Activated naive CD8-positive, alpha-beta T cell treated with anti-CD3 and anti-CD28 coated beads, Interleukin-2, amount 10 ng/mL, durations not matched to agents 7 days and 5 days (primary cell): ENCODE results near the gene BZW1. TPM values are rescaled to one million over a fixed set of nuclear protein-coding genes. Genes with fewer than 3 reads are reported as not detected.
A peak's percentile ranks its signal among the peaks of the same experiment; 100 is the strongest.

Experiments
- ATAC-seq: fragments of 150-1000 bp; cut with Tn5 transposase; one replicate; pipeline ENCODE4 v1.10.0; 2021; ENCODE audit warnings: low read depth, moderate library complexity
- POLR2A ChIA-PET: fragments of 350-600 bp; sonication (Branson Sonifier 250); formaldehyde crosslinking; loops from one replicate; lab custom pipeline; 2021; ENCODE audit warnings: antibody characterized with exemption; lab: Charles Lee
- DNase-seq: peaks from one replicate; pipeline ENCODE4 v3.0.0; 2021
- H3K27ac Mint-ChIP-seq: one replicate; pipeline ENCODE4 v1.8.0; 2022; ENCODE audit warnings: mild to moderate bottlenecking, mixed read lengths
- H3K27me3 Mint-ChIP-seq: one replicate; pipeline ENCODE4 v1.8.0; 2022; ENCODE audit warnings: mild to moderate bottlenecking, moderate library complexity, mixed read lengths
- H3K36me3 Mint-ChIP-seq: one replicate; pipeline ENCODE4 v1.8.0; 2021; ENCODE audit warnings: mild to moderate bottlenecking, mixed read lengths
- H3K4me1 Mint-ChIP-seq: one replicate; pipeline ENCODE4 v1.8.0; 2021; ENCODE audit warnings: mixed read lengths
- H3K4me3 Mint-ChIP-seq: one replicate; pipeline ENCODE4 v1.8.0; 2022; ENCODE audit warnings: mild to moderate bottlenecking, moderate library complexity, mixed read lengths
- H3K9me3 Mint-ChIP-seq: one replicate; pipeline ENCODE4 v1.8.0; 2021; ENCODE audit warnings: mixed read lengths
- total RNA-seq, 2 experiments: library from RNA; stranded (reverse); gene quantifications; one replicate each; pipeline ENCODE4 v1.2.3, GENCODE V29; 2021

The BZW1 gene
- 100 to 1,000 TPM; 197 to 199 TPM for total RNA-seq

DNA sequence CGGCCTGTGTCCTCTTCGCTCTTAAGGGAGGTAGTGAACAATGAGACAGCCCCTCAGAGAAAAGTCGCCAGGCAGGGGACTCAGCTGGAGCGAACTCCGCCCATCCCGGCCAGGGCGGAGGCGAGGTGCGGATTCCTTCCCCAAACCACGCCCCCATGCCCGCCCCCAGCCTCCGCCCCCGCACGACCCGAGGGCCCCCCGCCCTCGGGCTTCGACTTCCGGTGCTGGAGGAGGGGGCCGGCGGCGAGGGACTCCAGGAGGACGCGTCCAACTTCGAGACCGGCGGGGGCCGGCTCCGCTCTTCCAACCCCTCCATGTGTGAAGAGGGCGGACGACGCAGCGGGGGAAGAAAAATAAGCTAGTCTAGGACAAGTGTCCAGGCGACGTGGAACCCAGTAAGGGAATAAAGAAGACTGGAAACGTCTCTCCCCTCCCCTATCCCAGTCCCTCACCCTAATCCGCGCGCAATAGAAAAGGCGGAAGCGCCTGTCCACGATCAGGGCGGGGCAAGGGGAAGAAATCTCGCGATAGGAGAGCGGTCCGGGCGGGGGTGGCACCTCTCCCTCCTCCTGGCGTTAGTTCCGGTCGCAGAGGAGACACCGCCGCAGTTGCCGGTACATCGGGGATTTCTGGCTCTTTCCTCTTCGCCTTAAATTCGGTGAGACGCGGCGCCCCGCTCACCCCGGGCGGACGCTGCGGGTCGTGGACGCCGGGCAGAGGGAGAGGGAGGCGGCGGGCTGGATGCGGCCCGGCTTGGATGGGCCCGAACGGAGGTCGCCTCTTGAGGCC, at the start of gene BZW1:
BZW1 (plus strand) TSS at position 578 of the 789 bp plus-strand sequence. CDS start 1,308 bp downstream, outside the sequence.
- H3K4me3 Mint-ChIP-seq: peak within 1 kb of the TSS; percentile 95
- POLR2A ChIA-PET: interaction anchor here (1.0 to 2.0 kb wide), 5 partner anchors 8 to 100 kb away, joined by 3 to 23 read pairs (median 12); partner anchors contain the start of genes CLK1, NIF3L1 and PPIL3
- no peaks in the 10 kb centered on the region for H3K9me3 Mint-ChIP-seq
- ATAC-seq (peak; percentile 81), DNase-seq (peak; percentile 95)
- peaks cover 17% of the 10 kb centered on the region for H3K36me3 Mint-ChIP-seq
- H3K27ac Mint-ChIP-seq: peak within 1 kb of the TSS; percentile 96
- peaks cover 36% of the 10 kb centered on the region for H3K4me1 Mint-ChIP-seq
- no peaks in the 10 kb centered on the region for H3K27me3 Mint-ChIP-seq

- no peak overlapping the region for H3K4me3 Mint-ChIP-seq
- DNase-seq (no peak), ATAC-seq (no peak)
- H3K36me3 Mint-ChIP-seq: no peaks in the 10 kb centered on the region
- no peak overlapping the region for H3K27ac Mint-ChIP-seq
- no peaks in the 10 kb centered on the region for H3K9me3 Mint-ChIP-seq
- peaks cover 18% of the 10 kb centered on the region for H3K4me1 Mint-ChIP-seq
- peaks cover 8% of the 10 kb centered on the region for H3K27me3 Mint-ChIP-seq
- POLR2A ChIA-PET: no interaction called here
These were observed 49.6 kb upstream of the BZW1 start for GRCh38 chr2:200762127-200762526.

- no peaks in the 10 kb centered on the region for H3K9me3 Mint-ChIP-seq
- POLR2A ChIA-PET: no interaction called here
- ATAC-seq: no peak
These were observed 48.3 kb upstream of the BZW1 start for GRCh38 chr2:200763422-200763821.

DNA sequence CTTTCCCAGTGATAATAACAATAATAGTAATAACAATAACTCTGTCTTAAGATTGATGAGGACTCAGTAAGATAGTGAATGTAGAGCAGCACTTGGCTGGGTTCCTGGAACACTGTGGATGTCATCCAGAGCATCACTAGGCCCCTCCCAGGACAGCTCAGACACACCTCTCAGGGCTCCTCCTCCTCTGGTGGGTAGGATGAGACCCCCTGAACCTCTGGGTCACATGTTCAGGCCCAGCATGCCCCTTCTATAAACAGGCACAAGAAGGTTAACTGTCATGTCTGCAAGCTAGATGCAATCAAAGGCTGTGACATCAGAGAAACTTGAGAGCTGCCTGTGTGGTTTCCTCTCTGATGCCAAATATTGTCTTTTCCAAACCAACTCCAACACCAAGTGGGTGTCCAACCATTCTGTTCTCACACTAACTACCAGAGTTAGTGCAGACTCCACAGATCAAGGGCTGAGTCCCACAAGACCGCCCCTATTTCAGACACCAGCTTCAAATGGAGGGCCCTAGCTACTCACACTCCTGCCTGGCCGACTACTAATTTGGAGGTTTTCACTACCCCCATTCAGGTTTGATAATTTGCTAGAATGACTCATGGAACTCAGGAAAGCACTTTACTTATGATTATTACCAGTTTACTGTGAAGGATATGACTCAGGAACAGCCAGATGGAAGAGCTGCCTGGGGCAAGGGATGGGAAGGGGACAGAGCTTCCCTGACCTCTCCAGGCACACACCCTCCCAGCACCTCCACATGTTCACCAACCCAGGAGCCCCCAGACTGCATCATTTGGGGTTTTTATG, 46.4 kb upstream of the BZW1 start:
- peak; percentile 62 for ATAC-seq
- H3K36me3 Mint-ChIP-seq: no peaks in the 10 kb centered on the region
- no peaks in the 10 kb centered on the region for H3K9me3 Mint-ChIP-seq
- H3K4me3 Mint-ChIP-seq: peak overlapping the region; percentile 9
- H3K27ac Mint-ChIP-seq: peak overlapping the region; percentile 7
- H3K4me1 Mint-ChIP-seq: peaks cover 18% of the 10 kb centered on the region
- POLR2A ChIA-PET: interaction anchor here (1.0 kb wide), 1 partner anchor 52 kb away, joined by 3 read pairs; no protein-coding TSS in a partner anchor
- peaks cover 3% of the 10 kb centered on the region for H3K27me3 Mint-ChIP-seq
- no peak for DNase-seq

More at GRCh38 chr2:200763422-200763821, 48.3 kb upstream of the BZW1 start:
- no peaks in the 10 kb centered on the region for H3K36me3 Mint-ChIP-seq
- DNase-seq: no peak
- H3K27ac Mint-ChIP-seq: no peak overlapping the region
- no peak overlapping the region for H3K4me3 Mint-ChIP-seq
- peaks cover 18% of the 10 kb centered on the region for H3K4me1 Mint-ChIP-seq
- peaks cover 4% of the 10 kb centered on the region for H3K27me3 Mint-ChIP-seq

DNA sequence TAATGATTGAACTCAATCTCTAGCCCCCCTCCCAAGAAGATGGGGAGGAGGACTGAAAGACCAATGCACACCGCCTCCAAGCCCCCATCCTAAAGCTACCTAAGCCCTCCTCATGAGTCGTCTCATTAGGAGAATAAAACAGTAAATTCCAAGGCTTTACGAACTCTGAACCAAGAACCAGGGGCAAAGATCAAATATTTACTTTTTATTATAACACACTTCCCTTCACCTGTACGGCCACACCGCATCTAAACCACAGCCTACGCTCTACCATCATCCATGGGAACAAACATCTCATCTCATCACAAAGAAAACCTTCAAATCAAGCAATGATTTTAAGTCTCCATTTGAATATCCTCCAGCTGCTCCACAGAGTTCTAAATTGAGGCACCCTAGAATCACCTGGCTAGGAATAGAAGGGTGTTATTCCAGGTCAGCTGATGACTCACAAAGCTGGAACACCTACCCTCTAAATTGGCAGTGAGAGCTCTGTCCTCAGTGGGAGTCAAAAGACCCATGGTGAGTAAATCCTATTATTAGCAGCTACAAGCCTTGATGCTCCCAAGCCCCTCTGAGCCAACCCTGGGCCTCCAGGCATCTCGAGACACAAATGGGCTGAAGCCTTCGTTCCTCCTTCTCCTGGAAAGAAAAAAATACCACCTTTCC, 45.6 kb upstream of the BZW1 start:
- Mint-ChIP-seq H3K4me3 (no peak overlapping the region), H3K36me3 (no peaks in the 10 kb centered on the region), H3K27me3 (peaks cover 3% of the 10 kb centered on the region), H3K9me3 (no peaks in the 10 kb centered on the region), H3K27ac (no peak overlapping the region), H3K4me1 (peaks cover 18% of the 10 kb centered on the region)
- no peak for DNase-seq
- ATAC-seq: no peak
- POLR2A ChIA-PET: interaction anchor here (1.0 kb wide), 1 partner anchor 53 kb away, joined by 3 read pairs; no protein-coding TSS in a partner anchor

GRCh38 chr2:200767111-200767885, 44.4 kb upstream of the BZW1 start:
- Mint-ChIP-seq H3K27me3 (peaks cover 3% of the 10 kb centered on the region), H3K4me1 (peaks cover 18% of the 10 kb centered on the region), H3K4me3 (no peak overlapping the region), H3K36me3 (peaks cover 1% of the 10 kb centered on the region), H3K9me3 (peaks cover 2% of the 10 kb centered on the region), H3K27ac (no peak overlapping the region)
- ATAC-seq: no peak
- DNase-seq: no peak
- POLR2A ChIA-PET: interaction anchor here (1.1 kb wide), 1 partner anchor 12 kb away, joined by 3 read pairs; no protein-coding TSS in a partner anchor

DNA sequence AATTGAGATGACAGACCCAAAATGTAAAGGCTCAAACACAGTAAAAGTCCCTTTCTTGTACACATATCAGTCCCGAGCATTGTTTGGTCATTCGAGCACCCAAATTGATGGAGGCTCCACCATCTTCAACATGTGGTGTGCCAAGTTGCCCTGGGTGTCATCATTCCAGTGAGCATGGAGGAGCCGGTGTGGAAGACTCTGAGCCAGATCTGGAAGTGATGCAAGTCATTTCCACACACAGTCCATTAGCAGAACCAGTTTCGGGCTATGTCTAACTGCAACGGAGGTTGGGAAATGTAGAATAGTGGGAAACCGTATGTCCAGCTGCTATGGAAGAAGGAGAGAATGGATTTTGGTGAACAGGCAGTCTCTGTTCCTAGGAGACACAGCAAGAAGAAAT, 40.9 kb upstream of the BZW1 start:
- H3K4me3 Mint-ChIP-seq: no peak overlapping the region
- ATAC-seq (no peak), DNase-seq (no peak)
- H3K36me3 Mint-ChIP-seq: peaks cover 3% of the 10 kb centered on the region
- peaks cover 5% of the 10 kb centered on the region for H3K4me1 Mint-ChIP-seq
- peaks cover 12% of the 10 kb centered on the region for H3K9me3 Mint-ChIP-seq
- H3K27me3 Mint-ChIP-seq: peaks cover 6% of the 10 kb centered on the region
- no peak overlapping the region for H3K27ac Mint-ChIP-seq
- POLR2A ChIA-PET: no interaction called here

GRCh38 chr2:200772620-200773019, 39.1 kb upstream of the BZW1 start:
- POLR2A ChIA-PET: no interaction called here
- peaks cover 6% of the 10 kb centered on the region for H3K27me3 Mint-ChIP-seq
- ATAC-seq (no peak), DNase-seq (no peak)
- H3K9me3 Mint-ChIP-seq: peaks cover 12% of the 10 kb centered on the region
- peaks cover 2% of the 10 kb centered on the region for H3K4me1 Mint-ChIP-seq
- H3K36me3 Mint-ChIP-seq: peaks cover 3% of the 10 kb centered on the region
- H3K4me3 Mint-ChIP-seq: no peak overlapping the region
- no peak overlapping the region for H3K27ac Mint-ChIP-seq

DNA sequence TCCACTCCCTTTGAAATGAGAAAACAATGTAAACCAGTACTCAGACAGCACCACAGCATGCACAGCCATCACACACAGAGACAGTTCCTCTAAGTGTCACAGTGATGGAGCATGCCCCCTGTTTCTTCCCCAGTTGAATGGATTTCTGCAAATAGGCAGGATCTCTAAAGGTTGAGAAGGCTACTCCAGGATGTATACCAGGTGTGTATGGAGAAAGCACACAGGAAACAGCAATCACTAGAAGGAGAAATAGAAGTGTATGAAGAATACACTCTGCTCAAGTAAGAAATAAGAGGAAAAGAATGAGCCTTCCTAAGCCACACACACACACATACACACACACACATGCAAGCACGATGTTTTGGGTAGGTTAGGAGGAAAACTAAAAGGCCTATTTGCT, 38.6 kb upstream of the BZW1 start:
- H3K4me1 Mint-ChIP-seq: peaks cover 2% of the 10 kb centered on the region
- H3K9me3 Mint-ChIP-seq: peaks cover 12% of the 10 kb centered on the region
- DNase-seq: no peak
- no peak for ATAC-seq
- peaks cover 6% of the 10 kb centered on the region for H3K27me3 Mint-ChIP-seq
- no peak overlapping the region for H3K27ac Mint-ChIP-seq
- POLR2A ChIA-PET: no interaction called here
- H3K36me3 Mint-ChIP-seq: peaks cover 3% of the 10 kb centered on the region
- no peak overlapping the region for H3K4me3 Mint-ChIP-seq

DNA sequence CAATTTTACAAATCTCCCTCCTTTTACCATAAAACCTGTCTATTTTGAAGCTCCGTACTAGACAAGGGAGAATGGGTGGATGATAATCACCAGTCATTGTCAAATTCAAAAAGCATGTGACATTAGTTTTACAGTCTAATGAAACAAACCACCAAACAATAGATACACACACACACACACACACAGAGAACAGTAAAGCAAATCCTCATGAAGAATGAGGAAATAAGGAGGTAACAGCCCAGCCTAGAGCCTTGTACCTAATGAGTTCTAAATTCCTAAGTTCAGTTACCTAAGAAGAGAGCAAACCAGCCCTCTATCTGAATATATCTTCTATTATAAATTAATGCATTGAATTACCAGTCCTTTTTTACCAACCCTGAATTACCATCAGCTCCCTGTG, 36.8 kb upstream of the BZW1 start:
- ATAC-seq (no peak), DNase-seq (no peak)
- Mint-ChIP-seq H3K4me1 (peaks cover 2% of the 10 kb centered on the region), H3K27ac (no peak overlapping the region), H3K36me3 (peaks cover 3% of the 10 kb centered on the region), H3K27me3 (peaks cover 9% of the 10 kb centered on the region), H3K4me3 (no peak overlapping the region), H3K9me3 (peaks cover 12% of the 10 kb centered on the region)
- POLR2A ChIA-PET: no interaction called here

GRCh38 chr2:200777275-200777674, 34.4 kb upstream of the BZW1 start:
- Mint-ChIP-seq H3K9me3 (peaks cover 10% of the 10 kb centered on the region), H3K4me3 (no peak overlapping the region), H3K4me1 (peaks cover 2% of the 10 kb centered on the region), H3K36me3 (peaks cover 2% of the 10 kb centered on the region), H3K27ac (no peak overlapping the region), H3K27me3 (peaks cover 12% of the 10 kb centered on the region)
- DNase-seq: no peak
- no peak for ATAC-seq
- POLR2A ChIA-PET: no interaction called here

DNA sequence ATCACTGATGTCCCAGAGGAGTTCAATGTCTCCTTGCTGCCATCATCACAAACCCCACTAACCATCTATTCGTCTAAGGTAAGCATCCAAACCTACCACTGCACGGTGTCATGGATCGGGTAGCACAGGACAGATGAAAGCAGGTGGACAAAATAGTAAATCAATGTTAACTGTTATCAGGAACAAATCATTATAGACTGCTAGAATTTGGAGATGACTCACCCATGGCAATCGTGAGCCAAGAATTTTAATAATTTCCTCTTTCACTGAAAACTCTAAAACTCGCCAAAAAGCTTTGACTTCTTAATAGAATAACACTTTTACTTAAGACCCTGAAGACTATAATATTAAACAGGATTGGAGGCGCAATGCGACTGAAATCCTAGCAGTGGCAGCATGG, 33.7 kb upstream of the BZW1 start:
- DNase-seq (no peak), ATAC-seq (no peak)
- POLR2A ChIA-PET: no interaction called here
- H3K4me1 Mint-ChIP-seq: no peaks in the 10 kb centered on the region
- no peak overlapping the region for H3K27ac Mint-ChIP-seq
- H3K27me3 Mint-ChIP-seq: peaks cover 16% of the 10 kb centered on the region
- peaks cover 5% of the 10 kb centered on the region for H3K9me3 Mint-ChIP-seq
- H3K4me3 Mint-ChIP-seq: no peak overlapping the region
- peaks cover 2% of the 10 kb centered on the region for H3K36me3 Mint-ChIP-seq
